Neural progenitor cell (in vitro differentiated cells): ENCODE results near the gene TRAF5. TPM values are rescaled to one million over a fixed set of nuclear protein-coding genes. Genes with fewer than 3 reads are reported as not detected.
"Not testable (repeated sequence)": the region's sequence is repeated elsewhere in the genome, so short reads cannot be mapped to it uniquely, and the experiment has no call there.

Experiments
- DNase-seq: peaks from one replicate; pipeline ENCODE4 v3.0.0-alpha.2; 2016; ENCODE audit warnings: low spot score
- H2AFZ ChIP-seq: fragments of 200-600 bp; sonication (generic); replicated peaks from 2 replicates; pipeline ENCODE4 v1.6.1; 2016; ENCODE audit warnings: antibody characterized with exemption
- H3F3A ChIP-seq: fragments of 200-600 bp; sonication (generic); 2 replicates; pipeline ENCODE4 v1.6.1; 2016; ENCODE audit warnings: antibody characterized with exemption, low read depth
- H3K27ac ChIP-seq: fragments of 200-600 bp; sonication (generic); 2 replicates; pipeline ENCODE4 v1.5.1; 2016; ENCODE audit warnings: mild to moderate bottlenecking
- H3K27me3 ChIP-seq: fragments of 200-600 bp; sonication (generic); 2 replicates; pipeline ENCODE4 v1.6.1; 2016; ENCODE audit warnings: mild to moderate bottlenecking, moderate library complexity
- H3K36me3 ChIP-seq: fragments of 200-600 bp; sonication (generic); 2 replicates; pipeline ENCODE4 v1.5.1; 2016
- H3K4me1 ChIP-seq: fragments of 200-600 bp; sonication (generic); 2 replicates; pipeline ENCODE4 v1.6.1; 2016; ENCODE audit warnings: mixed run types
- H3K4me2 ChIP-seq: fragments of 200-600 bp; sonication (generic); 2 replicates; pipeline ENCODE4 v1.6.1; 2016
- H3K4me3 ChIP-seq: fragments of 200-600 bp; sonication (generic); 2 replicates; pipeline ENCODE4 v1.5.1; 2016
- H3K79me2 ChIP-seq: fragments of 200-600 bp; sonication (generic); 2 replicates; pipeline ENCODE4 v1.6.1; 2016; ENCODE audit warnings: low read depth
- H3K9ac ChIP-seq: fragments of 200-600 bp; sonication (generic); 2 replicates; pipeline ENCODE4 v1.6.1; 2016
- H3K9me3 ChIP-seq: fragments of 200-600 bp; sonication (generic); 2 replicates; pipeline ENCODE4 v1.5.1; 2016; ENCODE audit warnings: low read depth
- H4K20me1 ChIP-seq: fragments of 200-600 bp; sonication (generic); 2 replicates; pipeline ENCODE4 v1.6.1; 2016; ENCODE audit warnings: low read depth
- H3K27ac Mint-ChIP-seq: 3 replicates; pipeline ENCODE4 v1.8.0; 2021; ENCODE audit warnings: mixed read lengths
- H3K27me3 Mint-ChIP-seq: 2 replicates; pipeline ENCODE4 v1.8.0; 2022; ENCODE audit warnings: low read depth, mild to moderate bottlenecking, inconsistent platforms, moderate library complexity, mixed read lengths; ENCODE audit not compliant: insufficient read depth
- H3K36me3 Mint-ChIP-seq: 3 replicates; pipeline ENCODE4 v1.8.0; 2021; ENCODE audit warnings: mixed read lengths
- H3K4me1 Mint-ChIP-seq: 3 replicates; pipeline ENCODE4 v1.8.0; 2021; ENCODE audit warnings: mixed read lengths
- H3K4me3 Mint-ChIP-seq: 3 replicates; pipeline ENCODE4 v1.8.0; 2021; ENCODE audit warnings: mild to moderate bottlenecking, moderate library complexity, mixed read lengths
- H3K9me3 Mint-ChIP-seq: 3 replicates; pipeline ENCODE4 v1.8.0; 2020; ENCODE audit warnings: mixed read lengths
- EZH2 ChIP-seq: fragments of 200-600 bp; sonication (generic); IDR thresholded peaks from 2 replicates; pipeline ENCODE4 v1.6.1; 2017; ENCODE audit warnings: antibody characterized with exemption, mild to moderate bottlenecking, moderate library complexity
- EZH2phosphoT487 ChIP-seq: fragments of 200-600 bp; sonication (generic); IDR thresholded peaks from 2 replicates; pipeline ENCODE4 v1.6.1; 2017; ENCODE audit warnings: antibody characterized with exemption
- total RNA-seq: library from RNA; depleted of rRNA; stranded (reverse); fragments of >200 nt; gene quantifications from 2 replicates; pipeline ENCODE4 v1.2.3, GENCODE V29; 2015; ENCODE audit warnings: low replicate concordance
- TF ChIP-seq, protein P1 (sequence below): fragments of 200-600 bp; sonication (generic); IDR thresholded peaks from 2 replicates; pipeline ENCODE4 v1.5.1; 2017; ENCODE audit warnings: antibody characterized with exemption, mild to moderate bottlenecking

The TRAF5 gene
- total RNA-seq, 1 donor from 2014 or later, result 36.0 TPM

DNA sequence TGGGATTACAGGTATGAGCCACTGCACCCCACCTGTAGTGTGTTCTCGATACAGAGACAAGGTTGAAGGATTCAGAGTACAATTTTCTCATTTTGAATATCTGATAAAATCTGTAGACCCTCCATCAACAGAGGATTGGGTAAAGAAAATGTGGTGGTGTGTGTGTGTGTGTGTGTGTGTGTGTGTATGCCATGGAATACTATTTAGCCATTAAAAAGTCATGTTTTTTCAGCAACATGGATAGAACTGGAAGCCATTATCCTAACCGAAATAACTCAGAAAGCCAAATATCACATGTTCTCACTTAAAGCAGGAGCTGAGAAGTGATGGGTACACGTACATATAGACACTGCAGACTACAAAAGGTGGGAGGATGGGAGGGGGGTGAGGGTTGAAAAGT is 57.9 kb downstream of the TRAF5 start:
- Mint-ChIP-seq H3K9me3 (no peaks in the 10 kb centered on the region), H3K36me3 (no peaks in the 10 kb centered on the region), H3K4me1 (peaks cover 22% of the 10 kb centered on the region), H3K27me3 (peaks cover 2% of the 10 kb centered on the region), H3K4me3 (no peak overlapping the region), H3K27ac (no peak overlapping the region)
- TF ChIP-seq EZH2 (no peak), EZH2phosphoT487 (no peak)
- TF ChIP-seq, protein P1, sequence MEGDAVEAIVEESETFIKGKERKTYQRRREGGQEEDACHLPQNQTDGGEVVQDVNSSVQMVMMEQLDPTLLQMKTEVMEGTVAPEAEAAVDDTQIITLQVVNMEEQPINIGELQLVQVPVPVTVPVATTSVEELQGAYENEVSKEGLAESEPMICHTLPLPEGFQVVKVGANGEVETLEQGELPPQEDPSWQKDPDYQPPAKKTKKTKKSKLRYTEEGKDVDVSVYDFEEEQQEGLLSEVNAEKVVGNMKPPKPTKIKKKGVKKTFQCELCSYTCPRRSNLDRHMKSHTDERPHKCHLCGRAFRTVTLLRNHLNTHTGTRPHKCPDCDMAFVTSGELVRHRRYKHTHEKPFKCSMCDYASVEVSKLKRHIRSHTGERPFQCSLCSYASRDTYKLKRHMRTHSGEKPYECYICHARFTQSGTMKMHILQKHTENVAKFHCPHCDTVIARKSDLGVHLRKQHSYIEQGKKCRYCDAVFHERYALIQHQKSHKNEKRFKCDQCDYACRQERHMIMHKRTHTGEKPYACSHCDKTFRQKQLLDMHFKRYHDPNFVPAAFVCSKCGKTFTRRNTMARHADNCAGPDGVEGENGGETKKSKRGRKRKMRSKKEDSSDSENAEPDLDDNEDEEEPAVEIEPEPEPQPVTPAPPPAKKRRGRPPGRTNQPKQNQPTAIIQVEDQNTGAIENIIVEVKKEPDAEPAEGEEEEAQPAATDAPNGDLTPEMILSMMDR, result no peak
- Histone ChIP-seq H3K27me3 (no peaks in the 10 kb centered on the region), H3K27ac (no peak overlapping the region), H2AFZ (no peak overlapping the region), H3K4me3 (no peak overlapping the region), H3F3A (peaks cover 11% of the 10 kb centered on the region), H3K4me2 (no peak overlapping the region), H3K9ac (no peak overlapping the region), H3K36me3 (no peaks in the 10 kb centered on the region), H3K79me2 (peaks cover 8% of the 10 kb centered on the region), H3K4me1 (peaks cover 8% of the 10 kb centered on the region), H4K20me1 (no peaks in the 10 kb centered on the region), H3K9me3 (no peaks in the 10 kb centered on the region)
- no peak for DNase-seq

GRCh38 chr1:211386921-211387320 is 60.3 kb downstream of the TRAF5 start:
- H3K27ac Mint-ChIP-seq, result no peak overlapping the region
- peaks cover 2% of the 10 kb centered on the region for H3K36me3 Mint-ChIP-seq
- peaks cover 2% of the 10 kb centered on the region for H3K27me3 Mint-ChIP-seq
- H3K79me2 ChIP-seq, result peaks cover 8% of the 10 kb centered on the region
- no peaks in the 10 kb centered on the region for H4K20me1 ChIP-seq
- no peaks in the 10 kb centered on the region for H3K27me3 ChIP-seq
- no peak overlapping the region for H3K4me2 ChIP-seq
- no peaks in the 10 kb centered on the region for H3K9me3 ChIP-seq
- no peak overlapping the region for H3K27ac ChIP-seq
- no peaks in the 10 kb centered on the region for H3K36me3 ChIP-seq
- H3K4me1 Mint-ChIP-seq, result peaks cover 19% of the 10 kb centered on the region
- no peak overlapping the region for H2AFZ ChIP-seq
- H3K4me1 ChIP-seq, result peaks cover 8% of the 10 kb centered on the region
- H3K4me3 ChIP-seq, result no peak overlapping the region
- H3K9me3 Mint-ChIP-seq, result no peaks in the 10 kb centered on the region
- peaks cover 11% of the 10 kb centered on the region for H3F3A ChIP-seq
- DNase-seq, result no peak
- H3K9ac ChIP-seq, result no peak overlapping the region
- TF ChIP-seq EZH2 (no peak), EZH2phosphoT487 (no peak)
- TF ChIP-seq, protein P1, result no peak
- no peak overlapping the region for H3K4me3 Mint-ChIP-seq

GRCh38 chr1:211390829-211391228 is 64.2 kb downstream of the TRAF5 start:
- DNase-seq, H3K9me3 ChIP-seq, H3K4me2 ChIP-seq, H3F3A ChIP-seq, H4K20me1 ChIP-seq, H3K9me3 Mint-ChIP-seq, H3K79me2 ChIP-seq, H3K4me1 ChIP-seq, H3K36me3 ChIP-seq, H3K4me1 Mint-ChIP-seq, H2AFZ ChIP-seq, H3K4me3 Mint-ChIP-seq, H3K27me3 Mint-ChIP-seq, H3K27ac Mint-ChIP-seq, H3K9ac ChIP-seq, H3K27ac ChIP-seq, H3K27me3 ChIP-seq, H3K4me3 ChIP-seq: not testable (repeated sequence)
- peaks cover 18% of the 10 kb centered on the region for H3K36me3 Mint-ChIP-seq

DNA sequence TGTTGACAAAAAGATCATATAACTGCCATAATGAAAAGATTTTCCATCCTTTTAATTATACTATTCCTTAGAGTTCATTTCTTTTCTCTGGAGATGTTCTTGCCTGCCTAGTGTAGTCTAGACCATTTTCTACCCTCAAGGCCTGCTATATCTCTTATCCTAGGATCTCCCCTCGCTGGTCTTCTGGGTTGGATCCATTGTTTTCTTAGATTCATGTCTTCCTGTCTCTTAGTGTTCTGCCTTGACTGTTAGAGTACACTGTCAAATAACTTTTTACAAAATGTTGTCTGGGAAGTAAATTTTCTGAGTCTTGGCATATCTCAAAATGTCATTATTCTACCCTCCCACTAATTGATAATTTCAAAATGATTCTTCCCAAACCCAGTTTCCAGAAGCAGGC is 66.6 kb downstream of the TRAF5 start:
- no peak overlapping the region for H3K4me3 Mint-ChIP-seq
- Histone ChIP-seq H4K20me1 (no peaks in the 10 kb centered on the region), H3F3A (peaks cover 10% of the 10 kb centered on the region), H3K4me1 (peaks cover 8% of the 10 kb centered on the region), H3K27me3 (no peaks in the 10 kb centered on the region), H2AFZ (no peak overlapping the region), H3K9ac (no peak overlapping the region), H3K9me3 (no peaks in the 10 kb centered on the region), H3K4me3 (no peak overlapping the region), H3K4me2 (no peak overlapping the region), H3K36me3 (no peaks in the 10 kb centered on the region), H3K27ac (no peak overlapping the region), H3K79me2 (no peaks in the 10 kb centered on the region)
- no peak for DNase-seq
- H3K4me1 Mint-ChIP-seq, result peaks cover under 1% of the 10 kb centered on the region
- H3K9me3 Mint-ChIP-seq, result no peaks in the 10 kb centered on the region
- H3K36me3 Mint-ChIP-seq, result peaks cover 19% of the 10 kb centered on the region
- TF ChIP-seq, protein P1, result no peak
- TF ChIP-seq EZH2 (no peak), EZH2phosphoT487 (no peak)
- no peaks in the 10 kb centered on the region for H3K27me3 Mint-ChIP-seq
- H3K27ac Mint-ChIP-seq, result no peak overlapping the region

- Mint-ChIP-seq H3K4me1 (peaks cover 19% of the 10 kb centered on the region), H3K4me3 (peak overlapping the region; percentile 2), H3K9me3 (peaks cover 17% of the 10 kb centered on the region), H3K36me3 (peaks cover 21% of the 10 kb centered on the region)
- peaks cover 30% of the 10 kb centered on the region for H3K4me1 ChIP-seq
- H3F3A ChIP-seq, result peaks cover 37% of the 10 kb centered on the region
- not testable (repeated sequence) for H3K27ac Mint-ChIP-seq, H3K27me3 Mint-ChIP-seq, H3K9ac ChIP-seq, H3K36me3 ChIP-seq, H4K20me1 ChIP-seq, H3K27ac ChIP-seq, H2AFZ ChIP-seq, H3K9me3 ChIP-seq, H3K27me3 ChIP-seq, H3K79me2 ChIP-seq
- peak; percentile 31 for DNase-seq
- peak overlapping the region; percentile 19 for H3K4me3 ChIP-seq
- peak overlapping the region; percentile 73 for H3K4me2 ChIP-seq
Observed at GRCh38 chr1:211398266-211398930, 71.8 kb downstream of the TRAF5 start.
